CD4-positive, alpha-beta T cell treated with Interleukin-10 for 1 hour (primary cell): ENCODE results near the gene ARSB.
"Not testable (repeated sequence)": the region's sequence is repeated elsewhere in the genome, so short reads cannot be mapped to it uniquely, and the experiment has no call there.

Experiments used
- DNase-seq: peaks from one replicate; pipeline ENCODE4 v3.0.0-alpha.2; 2020

ARSB gene

DNA sequence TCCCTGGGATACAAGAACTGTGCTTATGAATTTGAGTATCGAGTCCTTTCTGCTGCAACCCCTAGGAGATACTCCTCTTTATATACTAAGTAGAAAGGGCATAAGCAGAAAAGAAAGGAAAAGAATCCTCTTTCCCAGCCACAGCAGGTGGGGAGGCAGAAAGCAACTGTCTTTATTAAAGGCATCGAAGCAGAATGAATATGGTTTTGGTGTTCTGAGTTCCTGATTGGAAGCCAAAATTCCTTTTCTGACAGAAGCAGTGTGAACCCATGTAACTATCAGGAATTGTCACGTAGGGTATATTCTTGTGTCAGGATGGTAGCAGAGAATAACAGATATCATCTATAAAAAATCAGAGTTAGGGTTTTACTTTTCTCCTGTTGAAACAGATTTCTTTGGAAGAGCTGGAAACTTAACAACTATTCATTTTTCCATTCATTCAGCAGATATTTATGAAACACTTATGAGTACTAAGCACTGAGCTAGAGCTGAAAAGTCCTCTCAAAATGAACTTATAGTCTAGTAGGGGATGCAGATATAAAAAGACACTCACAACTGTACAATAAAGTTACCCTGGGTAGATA, 240.1 kb downstream of the ARSB start:
- no peak for DNase-seq

DNA sequence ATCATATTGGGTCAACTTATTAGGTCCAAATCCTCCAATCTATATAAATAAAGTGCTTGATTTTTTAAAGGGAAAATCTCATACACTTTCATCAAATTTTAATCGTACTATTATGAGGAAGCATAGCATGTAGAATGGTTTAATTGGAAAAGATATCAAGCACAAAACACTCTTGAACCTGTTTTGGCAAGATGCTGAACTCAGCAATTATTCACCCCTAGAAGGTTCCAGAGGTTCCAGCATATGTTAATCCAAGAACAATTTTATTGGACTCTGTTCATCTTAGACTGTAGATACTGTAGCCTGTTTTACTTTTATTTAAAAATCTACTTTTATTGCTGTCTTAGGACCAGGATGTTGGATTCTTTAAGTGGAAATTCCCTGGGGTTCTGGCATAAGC, 244.1 kb downstream of the ARSB start:
- DNase-seq: no peak

DNA sequence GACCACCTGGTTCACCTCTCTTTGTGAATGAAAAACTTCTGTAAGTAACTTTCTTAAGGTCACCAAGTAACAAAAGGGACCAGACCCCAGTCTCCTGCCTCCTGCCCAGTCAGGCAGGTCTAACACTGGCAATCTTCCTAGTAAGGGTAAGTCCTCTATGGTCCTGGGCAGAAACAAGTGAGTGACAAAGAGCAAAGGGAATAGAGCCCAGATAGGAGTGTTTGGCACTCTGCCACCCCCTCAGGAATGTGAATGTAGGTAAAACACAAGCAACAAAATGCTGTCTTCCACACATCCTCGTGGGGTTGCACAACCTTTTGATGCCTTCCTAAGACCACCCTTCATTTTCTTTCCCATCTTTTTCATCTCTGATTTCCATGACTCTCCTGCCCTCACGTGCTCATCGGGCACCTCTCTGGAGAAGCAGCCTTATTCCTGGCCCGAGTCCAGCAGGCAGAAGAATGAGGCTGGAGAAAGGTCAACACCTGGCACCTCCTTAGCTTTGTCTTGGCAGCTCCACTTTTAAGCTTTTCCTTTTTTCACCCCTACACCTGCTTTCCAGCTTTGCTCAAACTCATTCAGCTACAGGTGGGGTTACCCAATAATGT, 246.3 kb downstream of the ARSB start:
- no peak for DNase-seq

DNA sequence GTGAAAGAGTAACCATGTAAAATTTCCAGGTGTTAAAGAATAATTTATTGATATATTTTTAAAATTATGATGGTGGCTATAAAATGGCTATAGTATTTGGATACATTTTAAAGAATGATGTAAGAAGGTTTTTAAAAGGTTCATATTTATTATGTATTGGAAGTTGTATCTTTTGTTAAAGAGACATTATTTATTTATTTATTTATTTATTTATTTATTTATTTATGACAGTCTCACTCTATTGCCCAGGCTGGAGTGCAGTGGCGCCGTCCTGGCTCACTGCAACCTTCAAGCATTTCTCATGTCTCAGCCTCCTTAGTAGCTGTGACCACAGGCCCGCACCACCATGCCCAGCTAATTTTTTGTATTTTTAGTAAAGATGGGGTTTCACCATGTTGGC, 247.0 kb downstream of the ARSB start:
- DNase-seq: no peak

DNA sequence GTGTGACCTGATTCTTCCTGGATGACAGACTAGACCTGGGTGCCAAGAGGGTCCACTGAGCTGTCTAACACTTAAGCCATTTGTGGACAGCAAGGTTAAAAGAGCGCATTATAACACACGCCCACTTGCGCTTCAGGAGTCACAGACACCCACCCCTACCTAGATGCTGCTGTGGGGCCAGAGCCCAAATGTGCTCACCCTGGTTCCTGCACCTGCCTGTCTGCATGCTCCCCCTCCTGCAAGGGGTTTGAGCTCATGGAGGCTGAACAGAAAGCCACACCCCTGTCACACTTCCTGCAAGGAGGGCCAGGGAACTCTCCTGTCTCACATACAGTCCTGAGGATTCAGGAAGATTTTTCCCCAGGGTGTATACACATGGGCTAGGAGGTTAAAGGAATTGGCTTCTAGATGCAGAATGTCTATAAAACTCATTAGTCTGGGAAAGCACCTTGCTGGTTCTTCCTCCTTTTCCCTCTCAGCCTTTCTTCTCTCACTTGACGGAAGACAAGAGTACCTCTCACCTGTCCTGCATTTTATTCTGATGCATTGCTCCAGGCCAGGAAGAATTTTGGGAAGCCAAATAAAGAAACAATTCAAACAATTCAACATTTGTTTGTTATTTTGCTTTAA, 249.2 kb downstream of the ARSB start:
- DNase-seq: no peak

DNA sequence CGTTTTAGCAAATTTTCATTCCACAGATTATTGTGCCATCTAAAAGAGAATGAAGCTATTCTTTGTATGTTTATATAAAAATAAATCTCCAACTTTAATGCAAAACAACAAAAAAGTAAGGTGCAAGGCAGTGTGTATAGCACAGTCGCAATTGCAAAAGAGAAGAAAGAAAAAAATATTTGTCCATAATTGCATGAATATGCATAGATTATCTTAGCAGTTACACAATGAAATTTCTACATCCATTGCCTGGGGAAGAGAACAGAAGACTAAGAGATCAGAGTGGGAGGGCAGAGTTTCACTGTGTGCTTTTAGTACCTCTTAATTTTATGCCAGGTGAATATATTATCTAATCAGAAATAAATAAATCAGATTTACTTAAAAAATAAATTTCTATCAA, 250.2 kb downstream of the ARSB start:
- no peak for DNase-seq

DNA sequence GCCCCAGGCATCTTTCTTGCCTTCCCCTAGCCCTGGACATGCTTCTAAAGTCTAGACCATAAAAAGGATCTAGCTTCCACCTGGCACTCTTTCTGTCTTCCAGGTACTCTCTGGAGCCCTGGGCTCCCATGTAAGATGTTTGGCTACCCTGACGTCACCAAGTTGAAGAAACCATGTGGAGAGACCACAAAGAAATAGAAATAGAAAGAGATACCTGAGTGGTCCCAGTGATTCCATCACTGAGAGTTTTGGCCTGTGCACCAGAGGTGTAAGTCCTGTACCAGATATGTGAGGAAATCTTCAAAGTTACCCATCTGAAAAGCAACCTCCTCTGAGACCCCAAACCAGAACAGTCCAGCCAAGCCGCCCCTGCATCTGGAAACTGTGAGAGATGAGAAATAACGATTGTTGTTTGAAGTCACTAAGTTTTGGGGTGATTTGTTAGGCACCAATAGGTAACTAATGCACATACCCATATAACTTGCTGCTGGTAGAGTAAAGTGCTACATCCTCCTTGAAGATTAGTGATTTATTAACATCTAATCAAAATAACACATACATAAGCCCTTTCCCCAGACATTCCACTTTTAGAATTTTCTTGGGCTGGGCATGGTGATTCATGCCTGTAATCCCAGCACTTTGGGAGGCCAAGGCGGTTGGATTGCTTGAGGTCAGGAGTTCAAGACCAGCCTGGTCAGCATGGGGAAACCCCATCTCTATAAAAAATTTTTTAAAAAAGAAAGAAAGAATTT, 250.8 kb downstream of the ARSB start:
- DNase-seq: no peak

DNA sequence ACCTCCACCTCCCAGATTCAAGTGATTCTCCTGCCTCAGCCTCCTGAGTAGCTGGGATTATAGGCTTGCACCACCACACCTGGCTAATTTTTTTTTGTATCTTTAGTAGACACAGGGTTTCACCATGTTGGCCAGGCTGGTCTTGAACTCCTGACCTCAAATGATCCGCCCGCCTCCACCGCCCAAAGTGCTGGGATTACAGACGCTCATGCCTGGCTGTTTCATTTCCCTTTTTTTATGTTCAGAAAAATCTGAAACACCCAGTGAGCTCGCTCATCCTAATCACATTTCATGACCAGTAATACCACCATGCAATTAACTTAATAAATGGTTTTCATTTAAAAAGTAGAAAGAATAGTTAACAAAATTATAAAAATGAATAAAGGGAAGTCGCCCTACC, 252.4 kb downstream of the ARSB start:
- DNase-seq: not testable (repeated sequence)

DNA sequence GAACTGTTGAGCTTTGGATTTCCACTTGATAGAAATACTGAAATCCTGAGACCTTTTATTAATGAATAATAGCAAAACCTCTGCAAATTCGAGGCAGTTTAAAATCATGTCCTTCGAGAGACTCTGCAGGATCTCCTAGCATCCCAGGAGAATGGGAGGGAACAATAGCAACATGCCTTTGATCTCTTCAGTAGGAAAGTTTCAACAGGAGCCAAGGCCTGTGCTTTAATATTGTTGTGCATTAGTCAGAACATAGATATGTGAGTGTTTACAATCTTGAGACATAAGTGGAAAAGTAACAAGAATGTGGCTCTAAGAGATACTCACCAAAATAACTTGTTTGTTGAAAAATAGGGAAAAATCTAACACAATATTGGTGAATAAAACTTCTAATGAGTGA, 253.2 kb downstream of the ARSB start:
- no peak for DNase-seq

DNA sequence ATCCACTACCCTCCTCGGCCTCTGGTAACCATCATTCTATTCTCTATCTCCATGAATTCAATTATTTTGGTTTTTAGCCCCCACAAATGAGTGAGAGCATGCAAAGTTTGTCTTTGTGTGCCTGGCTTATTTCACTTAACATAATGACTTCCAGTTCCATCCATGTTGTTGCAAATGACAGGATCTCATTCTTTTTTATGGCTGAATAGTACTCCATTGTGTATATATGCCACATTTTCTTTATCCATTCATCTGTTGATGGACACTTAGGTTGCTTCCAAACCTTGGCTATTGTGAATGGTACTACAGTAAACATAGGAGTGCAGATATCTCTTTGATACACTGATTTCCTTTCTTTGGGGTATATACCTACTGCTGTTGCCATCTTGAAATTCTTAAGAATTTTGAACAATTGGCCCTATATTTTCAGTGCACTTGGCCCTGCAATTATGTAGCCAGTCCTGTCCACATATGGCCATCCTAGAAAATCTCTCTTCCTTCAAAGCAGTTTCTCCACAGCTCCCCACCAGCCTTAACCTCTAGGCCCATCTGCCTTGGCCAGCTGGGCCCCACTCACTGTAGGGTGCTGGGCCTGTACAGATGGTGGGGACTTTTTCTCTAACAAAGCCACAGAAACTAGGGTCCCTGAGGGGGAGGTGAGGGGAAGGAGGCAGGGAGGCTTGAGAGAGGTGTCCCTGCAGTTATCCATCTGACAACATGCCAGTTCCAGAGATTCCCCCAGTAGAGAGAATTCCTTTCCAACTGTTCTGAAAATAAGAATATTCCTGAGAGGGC, 254.6 kb downstream of the ARSB start:
- DNase-seq: no peak

DNA sequence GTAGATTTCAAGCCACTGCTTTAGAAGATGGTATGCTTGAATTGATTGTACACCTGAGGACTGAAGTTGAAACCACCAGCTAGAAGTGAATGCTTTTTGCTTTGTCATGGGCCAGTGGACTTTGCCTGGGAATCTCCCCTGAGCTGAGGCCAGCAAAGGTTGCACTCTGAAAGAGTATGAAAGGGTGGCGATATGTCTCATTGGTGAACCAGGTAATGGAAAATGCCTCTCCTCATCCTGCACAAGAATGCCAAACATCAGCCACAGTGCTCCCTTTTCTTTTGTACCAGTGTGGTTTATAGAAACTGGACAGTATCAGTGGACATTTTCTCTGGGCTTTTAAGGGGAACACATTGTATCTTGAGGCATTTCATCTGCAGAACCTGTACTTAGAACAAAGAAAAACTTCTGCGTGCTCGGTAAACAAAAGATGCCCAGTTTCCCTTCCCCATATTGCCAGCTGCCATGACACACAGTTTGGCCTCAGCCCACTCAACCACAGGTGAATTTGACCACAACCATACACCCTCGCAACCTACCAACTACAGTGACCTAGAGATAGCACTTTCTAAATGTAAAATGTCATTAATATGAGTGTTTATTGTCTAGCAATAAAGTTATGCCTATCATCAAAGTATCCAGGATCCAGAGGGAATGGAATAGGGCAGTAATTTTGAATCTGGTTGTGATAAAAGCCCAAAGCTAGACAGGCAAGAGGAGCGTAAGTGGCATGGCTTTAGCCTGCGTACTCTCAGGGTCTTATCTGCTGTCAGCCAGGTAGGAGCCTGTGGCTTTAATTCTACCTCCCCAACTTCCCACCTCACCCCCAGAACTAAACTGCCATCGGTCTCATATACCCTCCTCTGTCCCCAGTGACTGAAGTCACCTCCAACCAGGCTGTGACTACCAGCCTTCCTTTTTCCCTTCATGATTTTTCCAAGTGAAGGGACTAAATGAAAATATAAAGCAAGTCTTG, 257.0 kb downstream of the ARSB start:
- DNase-seq: no peak
